Testis (tissue), 2 donors: ENCODE data around the gene DSP.

Experiments used
- POLR2A ChIP-seq: fragments of 450-650 bp; IDR thresholded peaks from one replicate; pipeline ENCODE4 v1.6.1; 2017; ENCODE audit warnings: antibody characterized with exemption, mild to moderate bottlenecking, moderate library complexity
- TF ChIP-seq, protein P1 (sequence below), 3 experiments: fragments of 450-650 bp in 2 of 3; fragments of 200-600 bp in 1 of 3; sonication (generic) in 1 of 3; IDR thresholded peaks; one replicate each; pipeline ENCODE4 v1.5.1; 2016 to 2019; ENCODE audit warnings: antibody characterized with exemption in 3 of 3, mild to moderate bottlenecking in 2 of 3, moderate library complexity in 1 of 3

DNA sequence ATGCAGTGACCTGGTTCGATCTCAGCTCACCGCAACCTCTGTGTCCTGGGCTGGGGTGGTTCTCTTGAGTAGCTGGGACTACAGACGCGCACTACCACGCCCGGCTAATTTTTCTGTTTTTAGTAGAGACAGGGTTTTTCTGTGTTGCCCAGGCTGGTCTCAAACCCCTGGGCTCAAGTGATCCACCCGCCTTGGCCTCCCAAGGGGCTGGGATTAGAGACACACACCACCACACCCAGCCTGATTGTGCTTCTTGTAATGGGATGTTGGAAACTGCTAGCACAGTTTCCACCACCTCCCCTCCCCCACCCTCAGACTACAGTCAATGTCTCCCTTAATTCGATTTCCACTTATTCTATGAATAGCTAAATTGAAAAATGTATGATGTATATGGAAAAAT lies 22.6 kb upstream of the DSP start:
- TF ChIP-seq, protein P1, sequence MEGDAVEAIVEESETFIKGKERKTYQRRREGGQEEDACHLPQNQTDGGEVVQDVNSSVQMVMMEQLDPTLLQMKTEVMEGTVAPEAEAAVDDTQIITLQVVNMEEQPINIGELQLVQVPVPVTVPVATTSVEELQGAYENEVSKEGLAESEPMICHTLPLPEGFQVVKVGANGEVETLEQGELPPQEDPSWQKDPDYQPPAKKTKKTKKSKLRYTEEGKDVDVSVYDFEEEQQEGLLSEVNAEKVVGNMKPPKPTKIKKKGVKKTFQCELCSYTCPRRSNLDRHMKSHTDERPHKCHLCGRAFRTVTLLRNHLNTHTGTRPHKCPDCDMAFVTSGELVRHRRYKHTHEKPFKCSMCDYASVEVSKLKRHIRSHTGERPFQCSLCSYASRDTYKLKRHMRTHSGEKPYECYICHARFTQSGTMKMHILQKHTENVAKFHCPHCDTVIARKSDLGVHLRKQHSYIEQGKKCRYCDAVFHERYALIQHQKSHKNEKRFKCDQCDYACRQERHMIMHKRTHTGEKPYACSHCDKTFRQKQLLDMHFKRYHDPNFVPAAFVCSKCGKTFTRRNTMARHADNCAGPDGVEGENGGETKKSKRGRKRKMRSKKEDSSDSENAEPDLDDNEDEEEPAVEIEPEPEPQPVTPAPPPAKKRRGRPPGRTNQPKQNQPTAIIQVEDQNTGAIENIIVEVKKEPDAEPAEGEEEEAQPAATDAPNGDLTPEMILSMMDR (IDR thresholded peaks at IDR 0.05): no peak
- TF ChIP-seq POLR2A: no peak
